WERI-Rb-1 (cell line): ENCODE measurements around the gene ABCA3.
"Not testable (repeated sequence)": the region's sequence is repeated elsewhere in the genome, so short reads cannot be mapped to it uniquely, and the experiment has no call there.

Experiments used
- DNase-seq: peaks from one replicate; pipeline ENCODE4 v3.0.0-alpha.2; 2020
- H3K27ac ChIP-seq: fragments of 250-450 bp; sonication (Bioruptor Pico); 2 replicates; pipeline ENCODE4 v1.5.1; 2020; ENCODE audit warnings: mild to moderate bottlenecking, moderate library complexity
- H3K27me3 ChIP-seq: fragments of 250-450 bp; sonication (Bioruptor Pico); 2 replicates; pipeline ENCODE4 v1.5.1; 2021; ENCODE audit warnings: mild to moderate bottlenecking, low read depth, moderate library complexity; ENCODE audit not compliant: insufficient read depth, severe bottlenecking
- H3K36me3 ChIP-seq: fragments of 250-450 bp; sonication (Bioruptor Pico); 2 replicates; pipeline ENCODE4 v1.5.1; 2020; ENCODE audit warnings: mild to moderate bottlenecking, moderate library complexity
- H3K4me3 ChIP-seq: 2 replicates; pipeline ENCODE4 v1.5.1; 2011; ENCODE audit warnings: low read depth, mild to moderate bottlenecking, control low read depth, low read length
- H3K9me3 ChIP-seq: fragments of 250-450 bp; sonication (Bioruptor Pico); 2 replicates; pipeline ENCODE4 v1.5.1; 2021; ENCODE audit warnings: mild to moderate bottlenecking, moderate library complexity; ENCODE audit not compliant: severe bottlenecking
- CTCF ChIP-seq: IDR thresholded peaks from 2 replicates; pipeline ENCODE4 v1.5.1; 2011; ENCODE audit warnings: low read depth, mild to moderate bottlenecking, control low read depth, inconsistent platforms, low read length

Gene ABCA3

GRCh38 chr16:2242598-2242997 lies 97.9 kb downstream of the ABCA3 start:
- peaks cover 98% of the 10 kb centered on the region for H3K36me3 ChIP-seq
- no peaks in the 10 kb centered on the region for H3K27me3 ChIP-seq
- H3K9me3 ChIP-seq, result no peaks in the 10 kb centered on the region
- no peak overlapping the region for H3K4me3 ChIP-seq
- no peak for TF ChIP-seq CTCF
- DNase-seq, result no peak
- peak overlapping the region; percentile 36; the same call in 1 of the 2 replicates for H3K27ac ChIP-seq

- not testable (repeated sequence) for DNase-seq, H3K27me3 ChIP-seq, H3K9me3 ChIP-seq, H3K4me3 ChIP-seq, H3K27ac ChIP-seq
- peaks cover 97% of the 10 kb centered on the region for H3K36me3 ChIP-seq
These were observed 100.2 kb downstream of the ABCA3 start for GRCh38 chr16:2240331-2240730.

GRCh38 chr16:2238838-2239675 lies 101.5 kb downstream of the ABCA3 start:
- Histone ChIP-seq H3K4me3 (no peak overlapping the region), H3K9me3 (no peaks in the 10 kb centered on the region), H3K36me3 (peaks cover 95% of the 10 kb centered on the region), H3K27me3 (no peaks in the 10 kb centered on the region), H3K27ac (peak overlapping the region; percentile 25)
- no peak for DNase-seq
- no peak for TF ChIP-seq CTCF

GRCh38 chr16:2238150-2238837 lies 102.2 kb downstream of the ABCA3 start:
- H3K36me3 ChIP-seq, result peaks cover 95% of the 10 kb centered on the region
- no peak for TF ChIP-seq CTCF

GRCh38 chr16:2237493-2238149 lies 102.9 kb downstream of the ABCA3 start:
- no peaks in the 10 kb centered on the region for H3K27me3 ChIP-seq
- no peaks in the 10 kb centered on the region for H3K9me3 ChIP-seq
- peaks cover 95% of the 10 kb centered on the region for H3K36me3 ChIP-seq
- no peak overlapping the region for H3K4me3 ChIP-seq
- no peak overlapping the region; the same call in 1 of the 2 replicates for H3K27ac ChIP-seq
- no peak for DNase-seq
- no peak for TF ChIP-seq CTCF

More at GRCh38 chr16:2238150-2238837, 102.2 kb downstream of the ABCA3 start:
- Histone ChIP-seq H3K9me3 (no peaks in the 10 kb centered on the region), H3K27ac (peak overlapping the region; percentile 25), H3K27me3 (no peaks in the 10 kb centered on the region), H3K4me3 (no peak overlapping the region)
- no peak for DNase-seq

GRCh38 chr16:2237102-2237482 lies 103.4 kb downstream of the ABCA3 start:
- H3K4me3 ChIP-seq, result no peak overlapping the region
- H3K36me3 ChIP-seq, result peaks cover 95% of the 10 kb centered on the region
- H3K27me3 ChIP-seq, result no peaks in the 10 kb centered on the region
- DNase-seq, result no peak
- no peak overlapping the region for H3K27ac ChIP-seq
- no peaks in the 10 kb centered on the region for H3K9me3 ChIP-seq
- no peak for TF ChIP-seq CTCF
